Measurements from ENCODE around the gene BIRC2.
A peak's percentile ranks its signal among the peaks of the same experiment; 100 is the strongest.
"Not testable (repeated sequence)": the region's sequence is repeated elsewhere in the genome, so short reads cannot be mapped to it uniquely, and the experiment has no call there.

Gene BIRC2

DNA sequence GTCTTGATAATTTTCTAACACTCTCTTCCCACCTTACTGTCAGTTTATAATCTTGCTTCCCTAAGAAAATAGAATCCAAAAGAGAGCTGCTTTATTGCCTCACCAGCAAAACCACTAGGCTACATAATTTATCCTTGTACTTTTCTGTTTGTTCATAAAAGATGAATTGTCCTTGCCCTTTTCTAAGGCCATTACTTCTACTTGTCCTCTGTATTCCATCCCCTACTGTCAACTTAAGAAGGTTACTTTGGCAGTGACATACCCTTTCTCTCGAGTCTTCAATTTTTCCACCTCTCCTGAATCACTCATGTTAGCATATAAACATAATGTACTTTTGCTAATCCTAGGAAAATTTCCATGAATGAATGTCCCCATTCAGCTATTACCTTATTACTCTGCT lies 18.0 kb downstream of the BIRC2 start:
- no peak for DNase-seq (ENCODE audit: insufficient read length, low spot score)
- no peak for FAIRE-seq
- no peak for TF ChIP-seq POU2F2 (IDR thresholded peaks at IDR 0.05; ENCODE audit: low read depth, low read length)
- no peak for TF ChIP-seq TAF1 (IDR thresholded peaks at IDR 0.05; ENCODE audit: low read depth, low read length)
- TF ChIP-seq POLR2A (IDR thresholded peaks at IDR 0.05; ENCODE audit: low read depth, low read length) = no peak
- no peak for TF ChIP-seq PAX5 (IDR thresholded peaks at IDR 0.05; ENCODE audit: insufficient read depth, low read length, severe bottlenecking)
- no peak for TF ChIP-seq POLR2AphosphoS5 (IDR thresholded peaks at IDR 0.05; ENCODE audit: low read depth, low read length)
- no peak for TF ChIP-seq SPI1 (IDR thresholded peaks at IDR 0.05; ENCODE audit: low read depth, low read length)

DNA sequence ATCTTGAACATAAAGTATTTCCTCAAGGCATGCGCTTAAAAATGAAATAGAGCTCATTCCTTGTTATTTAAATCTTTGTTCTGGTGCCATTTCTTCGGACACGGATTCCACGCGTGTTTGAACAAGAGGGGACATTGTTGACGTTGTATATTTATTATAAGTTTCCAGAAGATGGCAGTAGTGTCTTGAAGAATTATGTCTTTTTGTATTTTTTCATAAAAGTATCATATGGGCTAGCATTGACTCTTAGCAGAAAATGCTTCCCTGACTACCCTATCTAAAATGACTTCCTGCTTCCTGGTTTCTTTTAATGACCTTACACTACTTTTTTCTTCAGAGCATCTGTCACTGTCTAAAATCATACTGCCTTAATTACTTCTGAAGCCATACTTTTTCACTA lies 20.4 kb downstream of the BIRC2 start:
- DNase-seq (ENCODE audit: insufficient read length, low spot score) = no peak
- no peak for TF ChIP-seq SPI1 (IDR thresholded peaks at IDR 0.05; ENCODE audit: low read depth, low read length)
- no peak for FAIRE-seq

- peak; percentile 89 for FAIRE-seq
- TF ChIP-seq TAF1 (IDR thresholded peaks at IDR 0.05; ENCODE audit: low read depth, low read length) = no peak
- TF ChIP-seq SPI1 (IDR thresholded peaks at IDR 0.05; ENCODE audit: low read depth, low read length) = peak; percentile 55
- DNase-seq (ENCODE audit: insufficient read length, low spot score) = peak; percentile 51
These were observed 21.5 kb downstream of the BIRC2 start for GRCh38 chr11:102368472-102368871.

- FAIRE-seq; DNase-seq (ENCODE audit: insufficient read length, low spot score): not testable (repeated sequence)
These were observed 27.8 kb downstream of the BIRC2 start for GRCh38 chr11:102374633-102375424.

DNA sequence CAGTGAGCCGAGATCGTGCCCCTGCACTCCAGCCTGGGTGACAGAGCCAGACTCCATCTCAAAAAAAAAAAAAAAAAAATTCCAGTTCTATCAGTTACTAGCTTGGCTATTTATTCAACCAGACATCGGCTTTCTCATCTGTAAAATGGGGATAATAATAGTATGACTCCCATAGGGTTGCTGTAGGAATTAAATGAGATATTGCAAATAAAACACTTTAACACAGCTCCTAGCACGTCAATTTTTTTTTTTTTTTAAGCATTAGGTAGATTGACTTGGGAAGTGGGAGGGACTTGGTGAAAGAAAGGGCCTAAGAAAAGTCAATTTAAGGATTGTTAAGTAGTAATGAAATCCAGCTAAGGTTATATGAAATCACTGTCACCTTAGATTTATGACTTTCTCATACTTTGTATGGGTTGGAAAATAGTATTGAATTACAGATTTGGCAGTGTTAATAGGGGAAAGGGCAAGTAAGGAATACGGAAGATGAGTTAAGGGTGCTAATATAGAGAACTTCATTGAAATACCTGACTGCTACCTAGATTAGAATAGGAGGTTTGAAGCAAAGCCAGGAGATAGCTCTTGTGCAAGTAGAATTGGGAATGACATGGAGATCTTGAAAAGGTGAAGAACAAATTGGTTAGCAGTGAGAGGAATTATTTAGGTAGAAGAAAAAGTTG lies 28.8 kb downstream of the BIRC2 start:
- TF ChIP-seq POU2F2 (IDR thresholded peaks at IDR 0.05; ENCODE audit: low read depth, low read length) = no peak
- no peak for TF ChIP-seq TAF1 (IDR thresholded peaks at IDR 0.05; ENCODE audit: low read depth, low read length)
- TF ChIP-seq POLR2AphosphoS5 (IDR thresholded peaks at IDR 0.05; ENCODE audit: low read depth, low read length) = no peak
- no peak for TF ChIP-seq SPI1 (IDR thresholded peaks at IDR 0.05; ENCODE audit: low read depth, low read length)
- TF ChIP-seq PAX5 (IDR thresholded peaks at IDR 0.05; ENCODE audit: insufficient read depth, low read length, severe bottlenecking) = no peak
- TF ChIP-seq POLR2A (IDR thresholded peaks at IDR 0.05; ENCODE audit: low read depth, low read length) = no peak
- DNase-seq (ENCODE audit: insufficient read length, low spot score) = no peak
- no peak for FAIRE-seq

- TF ChIP-seq TAF1 (IDR thresholded peaks at IDR 0.05; ENCODE audit: low read depth, low read length) (no peak), POLR2A (IDR thresholded peaks at IDR 0.05; ENCODE audit: low read depth, low read length) (no peak), POU2F2 (IDR thresholded peaks at IDR 0.05; ENCODE audit: low read depth, low read length) (no peak), PAX5 (IDR thresholded peaks at IDR 0.05; ENCODE audit: insufficient read depth, low read length, severe bottlenecking) (no peak), POLR2AphosphoS5 (IDR thresholded peaks at IDR 0.05; ENCODE audit: low read depth, low read length) (no peak), SPI1 (IDR thresholded peaks at IDR 0.05; ENCODE audit: low read depth, low read length) (no peak)
- DNase-seq (ENCODE audit: insufficient read length, low spot score) = no peak
- no peak for FAIRE-seq
These were observed 30.9 kb downstream of the BIRC2 start for GRCh38 chr11:102377891-102378290.

DNA sequence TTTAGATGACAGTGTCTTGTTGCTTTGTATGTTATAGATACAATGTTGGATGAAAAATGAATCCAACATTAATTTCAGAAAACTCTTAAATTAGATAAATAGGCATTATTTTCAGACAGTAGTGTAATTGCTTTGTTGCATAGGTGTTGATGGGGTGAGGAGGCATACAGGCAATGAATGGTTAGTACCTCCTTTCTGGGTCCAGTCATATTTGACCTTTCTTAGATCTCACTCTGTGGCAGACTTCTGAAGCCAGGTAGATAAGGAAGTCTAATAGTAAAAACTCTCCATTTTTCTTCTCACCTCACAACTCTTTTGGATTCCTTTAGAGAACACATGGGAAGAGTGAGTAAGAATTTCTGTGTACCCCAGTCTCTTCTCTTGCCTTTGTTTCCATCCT lies 31.8 kb downstream of the BIRC2 start:
- FAIRE-seq (peak; percentile 20), DNase-seq (ENCODE audit: insufficient read length, low spot score) (no peak)
- TF ChIP-seq PAX5 (IDR thresholded peaks at IDR 0.05; ENCODE audit: insufficient read depth, low read length, severe bottlenecking) (no peak), SPI1 (IDR thresholded peaks at IDR 0.05; ENCODE audit: low read depth, low read length) (no peak), TAF1 (IDR thresholded peaks at IDR 0.05; ENCODE audit: low read depth, low read length) (no peak), POU2F2 (IDR thresholded peaks at IDR 0.05; ENCODE audit: low read depth, low read length) (no peak), POLR2AphosphoS5 (IDR thresholded peaks at IDR 0.05; ENCODE audit: low read depth, low read length) (no peak), POLR2A (IDR thresholded peaks at IDR 0.05; ENCODE audit: low read depth, low read length) (no peak)

DNA sequence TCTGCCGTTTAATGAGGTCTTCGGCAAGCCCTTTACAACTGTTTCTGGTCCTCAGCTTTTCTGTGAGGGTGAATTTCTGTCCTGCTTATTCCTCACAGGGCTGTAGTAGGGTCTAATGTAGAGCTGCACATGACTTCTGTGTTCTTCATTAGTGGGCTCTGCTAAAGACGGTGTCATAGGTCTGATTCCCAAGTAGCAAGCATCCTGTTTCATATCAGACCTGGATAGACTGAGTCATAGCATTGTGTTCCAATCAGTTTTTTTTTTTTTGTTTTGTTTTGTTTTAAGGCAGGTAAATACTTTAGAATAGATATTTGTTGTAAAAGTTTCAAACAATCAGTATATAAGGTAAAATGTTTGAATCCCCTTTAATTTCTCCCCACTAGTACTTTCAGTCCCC lies 35.4 kb downstream of the BIRC2 start:
- no peak for TF ChIP-seq POLR2A (IDR thresholded peaks at IDR 0.05; ENCODE audit: low read depth, low read length)
- TF ChIP-seq POU2F2 (IDR thresholded peaks at IDR 0.05; ENCODE audit: low read depth, low read length) = no peak
- TF ChIP-seq PAX5 (IDR thresholded peaks at IDR 0.05; ENCODE audit: insufficient read depth, low read length, severe bottlenecking) = no peak
- no peak for TF ChIP-seq SPI1 (IDR thresholded peaks at IDR 0.05; ENCODE audit: low read depth, low read length)
- no peak for TF ChIP-seq POLR2AphosphoS5 (IDR thresholded peaks at IDR 0.05; ENCODE audit: low read depth, low read length)
- TF ChIP-seq TAF1 (IDR thresholded peaks at IDR 0.05; ENCODE audit: low read depth, low read length) = no peak
- no peak for DNase-seq (ENCODE audit: insufficient read length, low spot score)
- no peak for FAIRE-seq

DNA sequence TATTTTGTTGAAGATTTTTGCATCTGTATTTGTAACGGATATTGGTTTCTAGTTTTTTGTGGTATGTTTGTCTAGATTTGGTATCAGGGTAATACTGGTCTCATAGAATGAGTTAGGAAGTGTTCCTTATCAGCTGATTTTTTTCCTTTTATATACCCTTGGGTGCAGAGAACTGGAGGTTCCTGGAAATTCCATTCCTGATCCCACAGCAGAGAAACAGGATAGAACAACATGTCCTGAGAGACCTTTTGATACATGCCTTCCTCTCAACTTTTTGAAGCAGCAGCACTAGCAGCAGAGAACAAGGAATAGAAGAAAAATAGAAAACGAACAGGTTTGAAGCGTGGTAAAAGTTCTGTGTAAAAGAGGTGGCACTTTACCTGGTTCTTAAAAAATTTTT lies 36.8 kb downstream of the BIRC2 start:
- FAIRE-seq (no peak), DNase-seq (ENCODE audit: insufficient read length, low spot score) (no peak)
- TF ChIP-seq PAX5 (IDR thresholded peaks at IDR 0.05; ENCODE audit: insufficient read depth, low read length, severe bottlenecking) = no peak
- no peak for TF ChIP-seq POU2F2 (IDR thresholded peaks at IDR 0.05; ENCODE audit: low read depth, low read length)
- TF ChIP-seq SPI1 (IDR thresholded peaks at IDR 0.05; ENCODE audit: low read depth, low read length) = no peak
- no peak for TF ChIP-seq POLR2AphosphoS5 (IDR thresholded peaks at IDR 0.05; ENCODE audit: low read depth, low read length)
- TF ChIP-seq TAF1 (IDR thresholded peaks at IDR 0.05; ENCODE audit: low read depth, low read length) = no peak
- no peak for TF ChIP-seq POLR2A (IDR thresholded peaks at IDR 0.05; ENCODE audit: low read depth, low read length)

DNA sequence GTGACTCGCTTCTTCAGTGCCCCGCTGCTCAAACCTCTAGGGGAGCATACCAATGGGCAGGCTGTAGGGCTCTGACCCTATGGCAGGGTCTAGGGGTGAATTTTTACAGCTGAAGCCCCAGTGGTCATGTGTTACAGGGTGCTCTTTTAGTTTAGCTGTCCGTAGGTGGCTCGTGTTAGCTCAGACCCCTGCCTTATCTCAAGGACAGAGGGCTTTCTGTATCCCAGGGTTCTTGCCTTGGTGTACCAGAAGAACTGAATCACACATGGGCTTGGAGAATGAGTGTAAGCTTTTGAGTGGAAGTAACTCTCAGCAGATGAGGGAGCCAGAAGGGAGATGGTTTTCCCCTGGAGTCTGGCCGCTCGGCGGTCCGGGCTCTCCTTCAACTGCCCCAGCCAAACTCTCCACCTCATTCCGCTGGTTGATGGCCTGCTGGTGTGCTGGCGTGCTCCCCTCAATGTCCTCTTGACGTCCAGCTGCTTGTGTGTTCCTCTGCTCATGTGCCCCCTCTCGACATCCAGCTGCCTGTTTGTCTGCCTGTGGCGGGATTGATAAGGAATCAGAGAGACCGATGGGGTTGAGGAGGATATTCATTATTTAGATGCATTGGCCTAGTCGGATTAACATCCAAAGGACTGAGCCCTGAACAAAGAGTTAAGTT lies 37.5 kb downstream of the BIRC2 start:
- FAIRE-seq = no peak
- no peak for DNase-seq (ENCODE audit: insufficient read length, low spot score)
- TF ChIP-seq POLR2AphosphoS5 (IDR thresholded peaks at IDR 0.05; ENCODE audit: low read depth, low read length) = no peak
- TF ChIP-seq POU2F2 (IDR thresholded peaks at IDR 0.05; ENCODE audit: low read depth, low read length) = no peak
- TF ChIP-seq PAX5 (IDR thresholded peaks at IDR 0.05; ENCODE audit: insufficient read depth, low read length, severe bottlenecking) = no peak
- TF ChIP-seq POLR2A (IDR thresholded peaks at IDR 0.05; ENCODE audit: low read depth, low read length) = no peak
- no peak for TF ChIP-seq SPI1 (IDR thresholded peaks at IDR 0.05; ENCODE audit: low read depth, low read length)
- no peak for TF ChIP-seq TAF1 (IDR thresholded peaks at IDR 0.05; ENCODE audit: low read depth, low read length)
